ENCODE results near the gene GLT1D1. TPM values are rescaled to one million over a fixed set of nuclear protein-coding genes. Genes with fewer than 3 reads are reported as not detected.

The GLT1D1 gene
- total RNA-seq, 4 donors from 2014 or later: not detected

GRCh38 chr12:128872303-128872702 is 19.0 kb downstream of the GLT1D1 start:
- Histone ChIP-seq H3K27me3 (no peaks in the 10 kb centered on the region), H3K36me3 (no peaks in the 10 kb centered on the region), H3K4me1 (no peaks in the 10 kb centered on the region), H3K4me3 (no peak overlapping the region), H3K27ac (no peak overlapping the region), H3K9me3 (peaks cover 7% of the 10 kb centered on the region in 2 donors)
- intact Hi-C loops (cut with DNase I; ENCODE audit: low total_unique reads) (no loop called here), in situ Hi-C loops (cut with MboI; ENCODE audit: low pct_ligation_motif_present in 1 of 4, low pct_unique_long_range_greater_than_20kb in 1 of 4, low sequenced_read_pairs in 3 of 4) (no loop called here)
- no peak for DNase-seq
- WGBS, 2 donors (ENCODE audit: low coverage in 1 of 2): 85 to 86% methylated on average over 1 to 5 of the region's 5 CpGs
- no peak for TF ChIP-seq CTCF (IDR thresholded peaks at IDR 0.05)
- TF ChIP-seq EP300 (IDR thresholded peaks at IDR 0.05; ENCODE audit: low read depth): no peak
- TF ChIP-seq POLR2A (IDR thresholded peaks at IDR 0.05): no peak
- no peak for TF ChIP-seq POLR2AphosphoS5 (IDR thresholded peaks at IDR 0.05)

- WGBS, 2 donors (ENCODE audit: low coverage in 1 of 2): 58 to 64% methylated on average over 2 of the region's 2 CpGs
- in situ Hi-C loops (cut with MboI; ENCODE audit: low pct_ligation_motif_present in 1 of 4, low pct_unique_long_range_greater_than_20kb in 1 of 4, low sequenced_read_pairs in 3 of 4): no loop called here
- no peak for DNase-seq
Observed at GRCh38 chr12:128876559-128876958, 23.3 kb downstream of the GLT1D1 start.

GRCh38 chr12:128879898-128880764 is 26.9 kb downstream of the GLT1D1 start:
- Histone ChIP-seq H3K9me3 (peaks cover 7% of the 10 kb centered on the region in 2 donors), H3K36me3 (no peaks in the 10 kb centered on the region), H3K4me3 (no peak overlapping the region), H3K27ac (no peak overlapping the region), H3K27me3 (no peaks in the 10 kb centered on the region), H3K4me1 (no peaks in the 10 kb centered on the region)
- no peak for DNase-seq
- no peak for TF ChIP-seq POLR2A (IDR thresholded peaks at IDR 0.05)
- no peak for TF ChIP-seq CTCF (IDR thresholded peaks at IDR 0.05)
- TF ChIP-seq EP300 (IDR thresholded peaks at IDR 0.05; ENCODE audit: low read depth): no peak
- no peak for TF ChIP-seq POLR2AphosphoS5 (IDR thresholded peaks at IDR 0.05)
- WGBS, 2 donors (ENCODE audit: low coverage in 1 of 2): 72 to 73% methylated on average over 4 of the region's 4 CpGs
- intact Hi-C loops (cut with DNase I; ENCODE audit: low total_unique reads) (no loop called here), in situ Hi-C loops (cut with MboI; ENCODE audit: low pct_ligation_motif_present in 1 of 4, low pct_unique_long_range_greater_than_20kb in 1 of 4, low sequenced_read_pairs in 3 of 4) (no loop called here)

More at GRCh38 chr12:128876559-128876958, 23.3 kb downstream of the GLT1D1 start:
- peaks cover 7% of the 10 kb centered on the region in 2 donors for H3K9me3 ChIP-seq
- no peaks in the 10 kb centered on the region for H3K4me1 ChIP-seq
- TF ChIP-seq CTCF (IDR thresholded peaks at IDR 0.05): no peak
- TF ChIP-seq POLR2AphosphoS5 (IDR thresholded peaks at IDR 0.05): no peak
- TF ChIP-seq EP300 (IDR thresholded peaks at IDR 0.05; ENCODE audit: low read depth): no peak
- no peak overlapping the region for H3K4me3 ChIP-seq
- H3K27ac ChIP-seq: no peak overlapping the region
- no peaks in the 10 kb centered on the region for H3K36me3 ChIP-seq
- intact Hi-C loops (cut with DNase I; ENCODE audit: low total_unique reads): no loop called here
- H3K27me3 ChIP-seq: no peaks in the 10 kb centered on the region

GRCh38 chr12:128891856-128892255 is 38.6 kb downstream of the GLT1D1 start:
- WGBS, 2 donors (ENCODE audit: low coverage in 1 of 2): 69 to 85% methylated on average over 3 to 6 of the region's 6 CpGs

More at GRCh38 chr12:128891856-128892255, 38.6 kb downstream of the GLT1D1 start:
- in situ Hi-C loops (cut with MboI; ENCODE audit: low pct_ligation_motif_present in 1 of 4, low pct_unique_long_range_greater_than_20kb in 1 of 4, low sequenced_read_pairs in 3 of 4) (no loop called here), intact Hi-C loops (cut with DNase I; ENCODE audit: low total_unique reads) (no loop called here)
- no peak for TF ChIP-seq CTCF (IDR thresholded peaks at IDR 0.05)
- TF ChIP-seq EP300 (IDR thresholded peaks at IDR 0.05; ENCODE audit: low read depth): no peak
- no peak for TF ChIP-seq POLR2AphosphoS5 (IDR thresholded peaks at IDR 0.05)
- no peak for TF ChIP-seq POLR2A (IDR thresholded peaks at IDR 0.05)
- no peaks in the 10 kb centered on the region for H3K9me3 ChIP-seq
- H3K27me3 ChIP-seq: no peaks in the 10 kb centered on the region
- H3K27ac ChIP-seq: no peak overlapping the region
- no peaks in the 10 kb centered on the region for H3K36me3 ChIP-seq
- H3K4me1 ChIP-seq: no peaks in the 10 kb centered on the region
- H3K4me3 ChIP-seq: no peak overlapping the region
- DNase-seq: no peak

Measured in transverse colon (tissue), 4 donors.